Stimulated activated CD4-positive, alpha-beta T cell treated with anti-CD3 and anti-CD28 coated beads, Interleukin-1b, Interleukin-23, amount 100 ng/mL, for 4 hours (primary cell): ENCODE measurements around the gene CHDH.

Source experiments
- DNase-seq, 2 donors: peaks; one replicate each; pipeline ENCODE4 v3.0.0-alpha.2; 2020; ENCODE audit warnings: low read depth in 2 of 2

The CHDH gene

GRCh38 chr3:53823956-53824657 lies 22.1 kb downstream of the CHDH start:
- no peak for DNase-seq

GRCh38 chr3:53823026-53823955 lies 22.9 kb downstream of the CHDH start:
- DNase-seq, result no peak

- DNase-seq, result no peak
These were observed 23.9 kb downstream of the CHDH start for GRCh38 chr3:53822331-53822741.

DNA sequence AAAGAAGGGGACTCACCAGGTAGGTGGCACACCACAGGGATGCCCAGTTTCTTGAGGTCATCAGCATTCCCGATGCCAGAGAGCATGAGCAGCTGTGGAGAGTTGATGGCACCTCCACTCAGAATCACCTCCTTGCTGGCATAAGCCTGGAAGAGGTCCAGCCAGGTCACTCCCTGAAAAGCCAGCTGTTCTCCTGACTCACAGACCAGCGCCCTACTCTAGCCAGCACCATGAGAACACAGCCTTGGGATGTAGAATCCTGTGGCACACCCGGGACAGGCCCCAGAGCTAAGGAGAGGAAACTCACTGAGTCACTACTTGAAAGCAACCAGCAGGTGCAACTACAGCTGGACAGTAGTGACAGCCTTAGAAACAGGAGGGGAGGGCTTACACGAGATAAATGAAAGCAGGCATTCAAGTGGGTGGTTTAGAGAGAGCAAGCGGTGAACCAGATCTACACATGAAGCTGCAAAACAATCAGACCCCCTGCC lies 24.5 kb downstream of the CHDH start:
- DNase-seq, result no peak

DNA sequence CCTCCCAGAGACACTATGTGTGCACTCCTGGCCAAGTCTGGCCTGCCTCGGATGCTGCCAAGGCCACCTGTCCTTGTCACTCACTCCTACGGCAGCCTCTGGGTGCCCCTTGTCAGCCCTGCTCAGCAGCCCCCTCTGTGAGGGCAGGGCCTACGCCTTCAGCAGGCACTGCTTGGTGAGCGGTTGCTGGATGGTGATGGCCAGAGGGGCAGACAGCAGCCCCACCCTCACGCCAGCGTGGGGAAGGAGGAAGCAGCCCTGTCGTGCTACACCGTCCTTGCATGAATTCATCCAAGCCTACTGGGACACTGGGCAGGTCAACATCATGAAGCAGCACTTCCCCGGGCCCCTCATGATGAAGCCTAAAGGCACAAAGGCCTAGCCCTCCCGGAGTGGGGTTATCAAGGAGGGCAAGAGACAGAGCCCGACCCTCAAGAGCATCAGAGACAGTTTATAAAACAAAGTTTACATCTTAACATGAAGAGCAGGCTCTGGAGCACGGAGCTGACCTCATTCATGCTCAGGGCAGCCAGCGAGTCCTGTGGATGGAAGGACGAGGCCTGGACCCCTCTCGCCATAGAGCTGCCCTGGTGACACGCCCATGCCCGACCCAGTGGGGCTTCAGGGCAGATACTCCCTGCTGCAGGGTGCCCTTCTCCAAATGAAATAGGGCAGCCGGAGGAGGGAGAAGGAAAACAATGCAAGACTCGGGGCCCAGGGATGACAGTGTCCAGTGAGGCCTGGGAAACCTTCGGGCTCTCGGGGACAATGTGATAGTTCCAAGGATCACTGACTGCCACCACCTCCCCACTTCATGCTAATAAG lies 25.3 kb downstream of the CHDH start:
- no peak for DNase-seq

GRCh38 chr3:53820084-53820483 lies 26.1 kb downstream of the CHDH start:
- DNase-seq, result no peak

- no peak for DNase-seq
These were observed 26.9 kb downstream of the CHDH start for GRCh38 chr3:53819163-53819868.

DNA sequence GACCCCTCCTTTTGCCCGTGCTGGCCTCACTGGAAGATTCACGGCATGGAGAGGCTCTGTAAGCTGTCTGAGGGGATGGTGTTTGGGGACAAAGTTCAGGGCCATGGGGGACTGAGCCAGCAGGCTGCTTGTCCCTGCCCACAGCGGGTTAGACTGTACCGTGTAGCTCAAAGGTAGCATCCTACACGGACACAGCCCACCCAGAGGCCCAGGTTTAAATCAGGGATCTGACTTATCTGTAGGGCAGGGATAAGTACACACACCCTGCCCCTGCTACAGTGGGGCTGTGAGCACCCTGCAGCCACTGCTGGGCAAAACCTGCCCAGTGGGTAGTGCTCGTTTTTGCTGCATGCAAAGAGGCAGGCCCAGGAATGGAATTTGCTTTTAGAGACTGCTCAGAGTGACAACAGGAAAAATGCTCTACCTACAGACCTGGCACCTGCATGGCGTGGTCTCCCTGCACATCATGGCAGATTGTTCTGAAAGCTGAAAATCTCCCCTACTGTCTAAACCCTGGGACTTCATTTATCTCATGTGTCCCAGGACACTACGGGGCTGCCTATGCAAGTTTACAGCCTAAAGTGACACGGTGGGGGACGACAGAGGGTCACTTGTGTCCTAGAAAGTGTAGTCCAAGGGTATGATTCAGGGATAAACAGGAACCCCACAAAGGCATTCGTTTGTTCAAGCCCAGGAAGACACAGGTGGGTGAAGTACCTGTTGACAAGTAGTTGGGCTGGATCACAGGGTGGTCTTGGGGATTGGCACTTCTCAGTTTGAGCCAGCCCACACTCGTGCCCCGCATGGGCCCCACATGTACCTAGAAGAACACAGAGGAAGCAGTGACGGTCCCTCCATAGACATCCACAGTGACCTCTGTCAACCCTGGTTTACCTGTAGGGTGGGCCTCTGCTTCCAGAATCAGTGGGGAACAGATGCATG lies 27.7 kb downstream of the CHDH start:
- no peak for DNase-seq

- no peak for DNase-seq
These were observed 28.4 kb downstream of the CHDH start for GRCh38 chr3:53817809-53818208.

DNA sequence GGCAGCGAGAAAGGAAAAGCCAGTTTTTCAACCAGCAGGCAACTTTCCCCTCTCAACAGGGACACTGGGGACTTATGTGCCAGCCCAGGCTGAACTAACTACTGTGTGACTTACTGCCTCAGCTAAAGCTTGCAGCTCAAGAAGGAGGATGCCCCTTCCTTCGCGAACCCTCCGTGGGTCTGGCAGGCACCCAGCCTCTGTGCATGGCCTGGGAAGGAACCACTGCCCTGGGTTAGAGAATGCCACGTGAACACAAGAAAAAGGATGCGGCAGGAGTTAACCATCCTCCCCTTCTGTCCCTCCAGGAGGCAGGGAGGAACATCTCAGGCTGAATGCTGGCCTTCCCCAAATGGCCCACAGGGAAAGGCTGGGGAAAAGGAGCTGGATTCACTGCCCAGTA lies 29.0 kb downstream of the CHDH start:
- no peak for DNase-seq

GRCh38 chr3:53816425-53816824 lies 29.8 kb downstream of the CHDH start:
- no peak for DNase-seq

DNA sequence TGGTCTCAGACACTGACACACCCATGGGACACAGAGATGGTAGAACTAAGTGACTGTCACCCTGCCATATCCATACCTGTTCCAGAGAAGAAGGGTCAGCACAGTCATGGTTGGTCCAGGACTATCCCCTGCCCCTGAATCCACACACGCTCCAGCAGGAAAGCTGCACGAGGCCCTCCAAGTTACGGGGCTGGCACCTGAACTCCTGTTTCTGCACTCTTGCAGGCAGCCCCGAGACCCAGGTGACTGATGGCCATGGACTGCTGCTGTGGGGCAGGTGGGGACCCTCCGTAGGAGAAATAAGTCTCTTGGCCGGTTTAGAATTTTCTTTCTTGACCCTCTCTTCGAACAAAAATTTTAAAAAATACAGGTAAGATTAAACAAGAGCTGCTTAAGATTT lies 30.6 kb downstream of the CHDH start:
- no peak for DNase-seq

DNA sequence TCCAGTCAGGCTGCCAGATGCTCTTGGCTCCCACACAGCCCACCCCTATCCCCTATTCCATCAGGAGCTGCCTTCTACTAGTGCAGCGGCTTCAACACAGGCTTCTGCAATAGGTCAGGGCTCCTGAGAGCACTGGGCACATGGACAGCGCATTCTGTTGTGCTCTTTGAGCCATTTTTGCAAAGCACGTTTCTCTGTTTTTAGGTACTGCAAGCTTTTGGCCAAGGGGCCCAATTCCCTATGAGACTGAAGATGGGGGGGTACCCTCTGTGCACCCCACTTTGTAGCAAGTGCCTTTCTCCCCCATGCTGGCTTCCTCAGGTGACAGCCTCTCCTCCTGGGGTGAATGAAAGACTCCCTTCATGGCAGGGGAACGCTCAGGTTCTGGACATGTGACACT lies 31.2 kb downstream of the CHDH start:
- no peak for DNase-seq

- no peak for DNase-seq
These were observed 32.3 kb downstream of the CHDH start for GRCh38 chr3:53813876-53814275.

GRCh38 chr3:53813229-53813628 lies 33.0 kb downstream of the CHDH start:
- no peak for DNase-seq

DNA sequence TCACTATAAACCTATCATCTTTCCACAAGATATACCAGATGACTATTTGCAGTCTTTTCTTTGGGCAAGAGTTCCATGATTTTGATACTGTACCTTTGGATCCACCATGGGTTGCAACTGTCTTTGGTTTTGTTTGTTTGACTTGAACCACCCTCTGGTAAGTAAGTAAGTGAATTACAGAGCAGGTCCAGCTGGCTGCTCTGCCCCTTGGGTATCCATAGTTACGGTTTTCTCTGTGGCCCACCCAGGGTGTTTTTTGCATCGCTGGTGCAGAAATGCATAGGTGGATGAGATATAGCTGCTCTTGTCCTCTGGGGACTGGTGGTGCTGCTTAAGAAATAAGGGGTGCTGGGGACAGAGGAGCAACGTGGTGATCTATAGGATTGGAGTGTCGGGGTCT lies 33.8 kb downstream of the CHDH start:
- no peak for DNase-seq

- no peak for DNase-seq
These were observed 34.9 kb downstream of the CHDH start for GRCh38 chr3:53811143-53811927.

- no peak for DNase-seq
These were observed 36.3 kb downstream of the CHDH start for GRCh38 chr3:53809764-53810400.

- no peak for DNase-seq
These were observed 37.0 kb downstream of the CHDH start for GRCh38 chr3:53809267-53809666.
